HepG2 (cell line): ENCODE measurements around the gene SIRPA. TPM values are rescaled to one million over a fixed set of nuclear protein-coding genes. Genes with fewer than 3 reads are reported as not detected.

Experiments
- ATAD3A ChIP-seq: sonication (generic); formaldehyde crosslinking; IDR thresholded peaks from 2 replicates; pipeline ENCODE4 v1.4.0; 2020; ENCODE audit warnings: missing genetic modification reagents
- FOXO1 ChIP-seq: sonication (generic); formaldehyde crosslinking; IDR thresholded peaks from 2 replicates; pipeline ENCODE4 v1.4.0; 2020; ENCODE audit warnings: missing genetic modification reagents
- HNF4G ChIP-seq, 2 experiments: sonication (generic) in 1 of 2; formaldehyde crosslinking in 1 of 2; IDR thresholded peaks; 2 replicates each; pipeline versions ENCODE4 v1.4.0 to v1.6.1; 2011 to 2020; ENCODE audit warnings: borderline replicate concordance in 2 of 2, low read depth in 2 of 2, mild to moderate bottlenecking in 2 of 2, low read length in 1 of 2, missing genetic modification reagents in 1 of 2, moderate library complexity in 1 of 2
- HNRNPL ChIP-seq: fragments of 200-400 bp; formaldehyde crosslinking; IDR thresholded peaks from 2 replicates; pipeline ENCODE4 v1.6.1; 2017; ENCODE audit warnings: mild to moderate bottlenecking, low read depth, low read length
- HNRNPLL ChIP-seq: fragments of 200-400 bp; formaldehyde crosslinking; IDR thresholded peaks from 2 replicates; pipeline ENCODE4 v1.6.1; 2017; ENCODE audit warnings: mild to moderate bottlenecking, low read depth, low read length; ENCODE audit not compliant: poor library complexity, severe bottlenecking
- KDM1A ChIP-seq: IDR thresholded peaks from 2 replicates; pipeline ENCODE4 v1.6.1; 2016; ENCODE audit warnings: missing compliant biosample characterization
- SALL1 ChIP-seq: sonication (generic); formaldehyde crosslinking; IDR thresholded peaks from 2 replicates; pipeline ENCODE4 v1.8.0; 2022; ENCODE audit warnings: mild to moderate bottlenecking, missing genetic modification reagents
- SIX4 ChIP-seq: sonication (generic); formaldehyde crosslinking; IDR thresholded peaks from 2 replicates; pipeline ENCODE4 v1.4.0; 2020; ENCODE audit warnings: missing genetic modification reagents
- SOX6 ChIP-seq, 2 experiments: fragments of 450-650 bp in 1 of 2; sonication (generic) in 1 of 2; formaldehyde crosslinking in 1 of 2; IDR thresholded peaks; 2 replicates each; pipeline versions ENCODE4 v1.4.0 to v1.6.1; 2017 to 2020; ENCODE audit warnings: antibody characterized with exemption in 1 of 2, mild to moderate bottlenecking in 1 of 2, missing genetic modification reagents in 1 of 2
- XRCC5 ChIP-seq: fragments of 200-400 bp; formaldehyde crosslinking; optimal IDR thresholded peaks from 2 replicates; pipeline ENCODE3; 2017; ENCODE audit warnings: mild to moderate bottlenecking, low read length
- ZMYM2 ChIP-seq: sonication (generic); formaldehyde crosslinking; IDR thresholded peaks from 2 replicates; pipeline ENCODE4 v1.8.0; 2022; ENCODE audit warnings: mild to moderate bottlenecking, missing genetic modification reagents
- ZMYM3 ChIP-seq: sonication (generic); formaldehyde crosslinking; IDR thresholded peaks from 2 replicates; pipeline ENCODE4 v1.5.1; 2020; ENCODE audit warnings: mild to moderate bottlenecking, missing genetic modification reagents
- ZNF460 ChIP-seq: sonication (generic); formaldehyde crosslinking; IDR thresholded peaks from 2 replicates; pipeline ENCODE4 v1.5.1; 2020; ENCODE audit warnings: missing genetic modification reagents, mild to moderate bottlenecking, borderline replicate concordance
- ZNF672 ChIP-seq: sonication (generic); formaldehyde crosslinking; IDR thresholded peaks from 2 replicates; pipeline ENCODE4 v1.8.1; 2022; ENCODE audit warnings: missing genetic modification reagents
- polyA plus RNA-seq, 8 experiments: library from polyadenylated mRNA; depleted of rRNA in 3 of 8; stranded (reverse) in 7 of 8; unstranded in 1 of 8; fragments of >200 nt; fragmentation: Illumina TruSeq in 4 of 8; extraction: Trizol in 4 of 8; gene quantifications; 2 replicates each; pipeline versions ENCODE4 v1.2.1 to v1.2.3, GENCODE V29; 2011 to 2016; ENCODE audit warnings: low read depth in 4 of 8, missing spikeins in 1 of 8, mixed read lengths in 1 of 8; ENCODE audit not compliant: insufficient read depth in 1 of 8
- total RNA-seq, 5 experiments: library from RNA; depleted of rRNA; stranded (reverse); fragments of >200 nt; fragmentation: Illumina TruSeq; extraction: Trizol; gene quantifications; 2 replicates each; pipeline ENCODE4 v1.2.3, GENCODE V29; 2016; ENCODE audit warnings: low read depth in 1 of 5
- TF ChIP-seq, protein P1 (sequence below): sonication (generic); formaldehyde crosslinking; IDR thresholded peaks from 2 replicates; pipeline ENCODE4 v1.4.0; 2020; ENCODE audit warnings: missing genetic modification reagents
- TF ChIP-seq, protein P2 (sequence below): sonication (generic); formaldehyde crosslinking; IDR thresholded peaks from 2 replicates; pipeline ENCODE4 v1.4.0; 2020; ENCODE audit warnings: mild to moderate bottlenecking, low read depth, missing genetic modification reagents

The SIRPA gene
- total and polyA plus RNA-seq, 2 of the 13 experiments (the other 11 are each of a cell fraction or from before 2014, with no cell fraction given): 7.2 to 17.6 TPM

DNA sequence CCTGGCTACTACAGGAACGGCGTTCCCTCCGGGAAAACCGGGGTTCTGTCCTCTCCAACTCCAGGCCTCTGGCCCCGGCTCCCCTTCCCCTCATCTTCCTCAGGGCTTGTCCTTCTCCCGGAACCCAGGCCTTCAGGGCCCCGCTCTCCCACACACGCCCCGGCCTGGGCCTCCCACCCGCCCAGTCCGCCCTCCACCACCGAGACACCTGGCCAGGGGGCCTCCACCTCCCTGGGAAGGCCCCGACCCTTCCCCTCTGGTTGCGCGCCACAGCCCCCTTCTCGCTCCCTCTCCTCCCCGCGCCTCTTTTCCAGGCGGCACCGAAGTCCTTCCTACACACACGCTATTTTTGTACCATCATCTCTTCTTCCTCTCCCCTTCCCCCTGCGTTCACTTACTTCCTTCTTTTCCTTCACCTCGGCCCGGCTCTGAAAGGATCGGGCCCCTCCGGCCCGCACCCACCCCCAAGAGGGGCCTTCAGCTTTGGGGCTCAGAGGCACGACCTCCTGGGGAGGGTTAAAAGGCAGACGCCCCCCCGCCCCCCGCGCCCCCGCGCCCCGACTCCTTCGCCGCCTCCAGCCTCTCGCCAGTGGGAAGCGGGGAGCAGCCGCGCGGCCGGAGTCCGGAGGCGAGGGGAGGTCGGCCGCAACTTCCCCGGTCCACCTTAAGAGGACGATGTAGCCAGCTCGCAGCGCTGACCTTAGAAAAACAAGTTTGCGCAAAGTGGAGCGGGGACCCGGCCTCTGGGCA is 1.3 kb upstream of the SIRPA start (continued):
- TF ChIP-seq, protein P1, sequence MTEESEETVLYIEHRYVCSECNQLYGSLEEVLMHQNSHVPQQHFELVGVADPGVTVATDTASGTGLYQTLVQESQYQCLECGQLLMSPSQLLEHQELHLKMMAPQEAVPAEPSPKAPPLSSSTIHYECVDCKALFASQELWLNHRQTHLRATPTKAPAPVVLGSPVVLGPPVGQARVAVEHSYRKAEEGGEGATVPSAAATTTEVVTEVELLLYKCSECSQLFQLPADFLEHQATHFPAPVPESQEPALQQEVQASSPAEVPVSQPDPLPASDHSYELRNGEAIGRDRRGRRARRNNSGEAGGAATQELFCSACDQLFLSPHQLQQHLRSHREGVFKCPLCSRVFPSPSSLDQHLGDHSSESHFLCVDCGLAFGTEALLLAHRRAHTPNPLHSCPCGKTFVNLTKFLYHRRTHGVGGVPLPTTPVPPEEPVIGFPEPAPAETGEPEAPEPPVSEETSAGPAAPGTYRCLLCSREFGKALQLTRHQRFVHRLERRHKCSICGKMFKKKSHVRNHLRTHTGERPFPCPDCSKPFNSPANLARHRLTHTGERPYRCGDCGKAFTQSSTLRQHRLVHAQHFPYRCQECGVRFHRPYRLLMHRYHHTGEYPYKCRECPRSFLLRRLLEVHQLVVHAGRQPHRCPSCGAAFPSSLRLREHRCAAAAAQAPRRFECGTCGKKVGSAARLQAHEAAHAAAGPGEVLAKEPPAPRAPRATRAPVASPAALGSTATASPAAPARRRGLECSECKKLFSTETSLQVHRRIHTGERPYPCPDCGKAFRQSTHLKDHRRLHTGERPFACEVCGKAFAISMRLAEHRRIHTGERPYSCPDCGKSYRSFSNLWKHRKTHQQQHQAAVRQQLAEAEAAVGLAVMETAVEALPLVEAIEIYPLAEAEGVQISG (CRISPR knock-in tag): 0 out of 2 replicates have a peak, but pooled peaks have one; percentile 13
- TF ChIP-seq HNRNPLL: peak; percentile 89
- TF ChIP-seq, protein P2, sequence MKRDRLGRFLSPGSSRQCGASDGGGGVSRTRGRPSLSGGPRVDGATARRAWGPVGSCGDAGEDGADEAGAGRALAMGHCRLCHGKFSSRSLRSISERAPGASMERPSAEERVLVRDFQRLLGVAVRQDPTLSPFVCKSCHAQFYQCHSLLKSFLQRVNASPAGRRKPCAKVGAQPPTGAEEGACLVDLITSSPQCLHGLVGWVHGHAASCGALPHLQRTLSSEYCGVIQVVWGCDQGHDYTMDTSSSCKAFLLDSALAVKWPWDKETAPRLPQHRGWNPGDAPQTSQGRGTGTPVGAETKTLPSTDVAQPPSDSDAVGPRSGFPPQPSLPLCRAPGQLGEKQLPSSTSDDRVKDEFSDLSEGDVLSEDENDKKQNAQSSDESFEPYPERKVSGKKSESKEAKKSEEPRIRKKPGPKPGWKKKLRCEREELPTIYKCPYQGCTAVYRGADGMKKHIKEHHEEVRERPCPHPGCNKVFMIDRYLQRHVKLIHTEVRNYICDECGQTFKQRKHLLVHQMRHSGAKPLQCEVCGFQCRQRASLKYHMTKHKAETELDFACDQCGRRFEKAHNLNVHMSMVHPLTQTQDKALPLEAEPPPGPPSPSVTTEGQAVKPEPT (CRISPR knock-in tag): peak; percentile 100
- no peak for TF ChIP-seq SOX6 (IDR thresholded peaks at IDR 0.05)
- 0 out of 2 replicates have a peak, but pooled peaks have one; percentile 17 for TF ChIP-seq SOX6 (CRISPR knock-in tag; IDR thresholded peaks at IDR 0.05)
- peak; percentile 51; the same call in 1 of the 2 replicates for TF ChIP-seq FOXO1 (CRISPR knock-in tag)
- TF ChIP-seq HNRNPL: 0 out of 2 replicates have a peak, but pooled peaks have one; percentile 33
- TF ChIP-seq ZMYM3: peak; percentile 65; the same call in 1 of the 2 replicates
- 0 out of 2 replicates have a peak, but pooled peaks have one; percentile 42 for TF ChIP-seq ZMYM2 (CRISPR knock-in tag)
- no peak for TF ChIP-seq SIX4 (CRISPR knock-in tag)
- TF ChIP-seq XRCC5: peak; percentile 88
- no peak for TF ChIP-seq ZNF460
- TF ChIP-seq HNF4G (IDR thresholded peaks at IDR 0.05; ENCODE audit: borderline replicate concordance, low read depth, low read length): 0 out of 2 replicates have a peak, but pooled peaks have one; percentile 32
- no peak for TF ChIP-seq HNF4G (CRISPR knock-in tag; IDR thresholded peaks at IDR 0.05; ENCODE audit: borderline replicate concordance, low read depth)
- TF ChIP-seq ATAD3A: 0 out of 2 replicates have a peak, but pooled peaks have one; percentile 34
- TF ChIP-seq KDM1A (CRISPR knock-in tag): 0 out of 2 replicates have a peak, but pooled peaks have one; percentile 64
- no peak for TF ChIP-seq ZNF672 (CRISPR knock-in tag)
- 0 out of 2 replicates have a peak, but pooled peaks have one; percentile 35 for TF ChIP-seq SALL1 (CRISPR knock-in tag)
- TF ChIP-seq, all 625 proteins: peak for 17
